HEK293 (cell line): ENCODE measurements around the gene DNAJC10.

ENCODE experiments used
- CTCF ChIA-PET: fragments of 350-600 bp; formaldehyde crosslinking; extraction: SDS; loops from one replicate; lab custom pipeline; 2021; ENCODE audit warnings: antibody characterized with exemption; lab: Yijun Ruan, JAX
- POLR2A ChIA-PET: fragments of 300-600 bp; formaldehyde crosslinking; extraction: SDS; loops from one replicate; lab custom pipeline; 2020; ENCODE audit warnings: antibody characterized with exemption, inconsistent platforms; lab: Yijun Ruan, JAX
- H3K27ac ChIP-seq: fragments of 200-500 bp; sonication (Bioruptor generic); 2 replicates; pipeline ENCODE4 v1.5.1; 2014; ENCODE audit warnings: low read depth, low read length, control low read depth, inconsistent platforms; ENCODE audit errors: extremely low read depth
- H3K36me3 ChIP-seq, 2 experiments: fragments of 200-500 bp in 1 of 2; sonication (Bioruptor generic) in 1 of 2; 1 replicate in 1 of 2; 2 replicates in 1 of 2; pipeline ENCODE4 v1.5.1; 2014 to 2017; ENCODE audit warnings: inconsistent platforms in 2 of 2, low read length in 2 of 2; ENCODE audit not compliant: control insufficient read depth in 2 of 2, insufficient read depth in 1 of 2
- H3K4me1 ChIP-seq: fragments of 200-500 bp; sonication (Bioruptor generic); 2 replicates; pipeline ENCODE4 v1.5.1; 2014; ENCODE audit warnings: mild to moderate bottlenecking, low read length, inconsistent platforms; ENCODE audit not compliant: control insufficient read depth, insufficient read depth
- H3K4me3 ChIP-seq: 2 replicates; pipeline ENCODE4 v1.5.1; 2011; ENCODE audit warnings: low read depth, mild to moderate bottlenecking, control low read depth, low read length, moderate library complexity
- H3K9me3 ChIP-seq: fragments of 200-500 bp; sonication (Bioruptor generic); 2 replicates; pipeline ENCODE4 v1.5.1; 2014; ENCODE audit warnings: low read depth, low read length, inconsistent platforms; ENCODE audit not compliant: control insufficient read depth, insufficient read depth
- PRDM6 ChIP-seq: fragments of 450-650 bp; formaldehyde crosslinking; IDR thresholded peaks from 2 replicates; pipeline ENCODE4 v1.5.1; 2017; ENCODE audit warnings: missing biosample characterization, missing genetic modification characterization
- ZBTB17 ChIP-seq: fragments of 450-650 bp; formaldehyde crosslinking; IDR thresholded peaks from 2 replicates; pipeline ENCODE4 v1.5.1; 2016; ENCODE audit warnings: missing biosample characterization, missing genetic modification characterization
- ZEB2 ChIP-seq: fragments of 450-650 bp; formaldehyde crosslinking; IDR thresholded peaks from 2 replicates; pipeline ENCODE4 v1.5.1; 2016; ENCODE audit warnings: missing biosample characterization, missing genetic modification characterization
- ZFP3 ChIP-seq: fragments of 450-650 bp; formaldehyde crosslinking; IDR thresholded peaks from 2 replicates; pipeline ENCODE4 v1.5.1; 2016; ENCODE audit warnings: low read depth, missing biosample characterization, missing genetic modification characterization
- ZNF138 ChIP-seq: fragments of 450-650 bp; formaldehyde crosslinking; IDR thresholded peaks from 2 replicates; pipeline ENCODE4 v1.5.1; 2016; ENCODE audit warnings: missing biosample characterization, missing genetic modification characterization, borderline replicate concordance
- ZNF202 ChIP-seq: fragments of 450-650 bp; formaldehyde crosslinking; IDR thresholded peaks from 2 replicates; pipeline ENCODE4 v1.5.1; 2016; ENCODE audit warnings: missing biosample characterization, missing genetic modification characterization, borderline replicate concordance
- ZNF239 ChIP-seq: fragments of 450-650 bp; formaldehyde crosslinking; IDR thresholded peaks from 2 replicates; pipeline ENCODE4 v1.5.1; 2016; ENCODE audit warnings: missing biosample characterization, missing genetic modification characterization
- ZNF292 ChIP-seq: fragments of 450-650 bp; formaldehyde crosslinking; IDR thresholded peaks from 2 replicates; pipeline ENCODE4 v1.5.1; 2016; ENCODE audit warnings: low read depth, missing biosample characterization, missing genetic modification characterization, borderline replicate concordance
- ZNF473 ChIP-seq: fragments of 450-650 bp; formaldehyde crosslinking; IDR thresholded peaks from 2 replicates; pipeline ENCODE4 v1.5.1; 2017; ENCODE audit warnings: missing biosample characterization, missing genetic modification characterization
- ZNF510 ChIP-seq: fragments of 450-650 bp; formaldehyde crosslinking; IDR thresholded peaks from 2 replicates; pipeline ENCODE4 v1.5.1; 2018; ENCODE audit warnings: mild to moderate bottlenecking, missing genetic modification characterization, missing biosample characterization; ENCODE audit not compliant: insufficient replicate concordance
- ZNF596 ChIP-seq: fragments of 450-650 bp; IDR thresholded peaks from 2 replicates; pipeline ENCODE4 v1.5.0; 2018; ENCODE audit warnings: missing biosample characterization, mild to moderate bottlenecking, missing genetic modification characterization, moderate library complexity
- ZNF600 ChIP-seq: fragments of 450-650 bp; formaldehyde crosslinking; IDR thresholded peaks from 2 replicates; pipeline ENCODE4 v1.5.1; 2016; ENCODE audit warnings: missing biosample characterization, missing genetic modification characterization
- ZNF76 ChIP-seq: fragments of 450-650 bp; formaldehyde crosslinking; IDR thresholded peaks from 2 replicates; pipeline ENCODE4; 2016; ENCODE audit warnings: low read depth, missing biosample characterization, missing genetic modification characterization, borderline replicate concordance
- ZNF791 ChIP-seq: fragments of 450-650 bp; formaldehyde crosslinking; IDR thresholded peaks from 2 replicates; pipeline ENCODE4 v1.5.1; 2016; ENCODE audit warnings: missing biosample characterization, missing genetic modification characterization
- ZSCAN23 ChIP-seq: fragments of 450-650 bp; formaldehyde crosslinking; IDR thresholded peaks from 2 replicates; pipeline ENCODE4 v1.5.1; 2016; ENCODE audit warnings: missing biosample characterization, missing genetic modification characterization
- TF ChIP-seq, protein P1 (sequence below): fragments of 450-650 bp; formaldehyde crosslinking; IDR thresholded peaks from 2 replicates; pipeline ENCODE4 v1.5.1; 2016; ENCODE audit warnings: missing biosample characterization, missing genetic modification characterization
- TF ChIP-seq, protein P2 (sequence below): fragments of 450-650 bp; formaldehyde crosslinking; conservative IDR thresholded peaks from 2 replicates; pipeline ENCODE4 v1.5.1; 2016; ENCODE audit warnings: low read depth, missing biosample characterization, missing genetic modification characterization
- TF ChIP-seq, protein P3 (sequence below): fragments of 450-650 bp; formaldehyde crosslinking; IDR thresholded peaks from 2 replicates; pipeline ENCODE4 v1.5.1; 2016; ENCODE audit warnings: missing biosample characterization, missing genetic modification characterization

DNAJC10 gene

DNA sequence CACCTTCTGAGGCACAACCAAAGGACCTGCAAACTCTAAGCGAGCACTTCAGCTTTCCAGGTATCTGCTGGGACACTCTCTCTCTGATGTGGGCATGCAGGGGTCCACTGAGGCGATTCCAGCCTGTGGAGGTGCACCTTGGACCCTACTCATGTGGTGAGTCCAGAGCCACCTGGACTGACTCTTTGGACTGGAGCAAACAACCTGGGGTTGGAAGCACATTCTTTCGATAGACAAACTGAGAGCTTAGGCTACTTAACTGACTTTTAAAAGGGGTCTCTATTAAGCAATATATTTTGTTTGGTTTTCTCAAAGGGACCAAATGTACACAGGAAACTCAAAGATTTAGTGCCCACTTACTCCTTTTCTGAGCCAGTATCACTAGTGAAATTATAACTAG, 98.7 kb downstream of the DNAJC10 start:
- no peak overlapping the region for H3K27ac ChIP-seq
- H3K4me1 ChIP-seq = peaks cover 8% of the 10 kb centered on the region; the same call in 1 of the 2 replicates
- CTCF ChIA-PET = interaction anchor here (0.6 kb wide), 1 partner anchor 108 kb away, joined by 4 read pairs; no protein-coding TSS in a partner anchor
- H3K9me3 ChIP-seq = no peaks in the 10 kb centered on the region
- TF ChIP-seq ZNF473 (tag by site-specific recombination) = no peak
- no peak for TF ChIP-seq ZNF510 (tag by site-specific recombination)
- TF ChIP-seq, protein P1, sequence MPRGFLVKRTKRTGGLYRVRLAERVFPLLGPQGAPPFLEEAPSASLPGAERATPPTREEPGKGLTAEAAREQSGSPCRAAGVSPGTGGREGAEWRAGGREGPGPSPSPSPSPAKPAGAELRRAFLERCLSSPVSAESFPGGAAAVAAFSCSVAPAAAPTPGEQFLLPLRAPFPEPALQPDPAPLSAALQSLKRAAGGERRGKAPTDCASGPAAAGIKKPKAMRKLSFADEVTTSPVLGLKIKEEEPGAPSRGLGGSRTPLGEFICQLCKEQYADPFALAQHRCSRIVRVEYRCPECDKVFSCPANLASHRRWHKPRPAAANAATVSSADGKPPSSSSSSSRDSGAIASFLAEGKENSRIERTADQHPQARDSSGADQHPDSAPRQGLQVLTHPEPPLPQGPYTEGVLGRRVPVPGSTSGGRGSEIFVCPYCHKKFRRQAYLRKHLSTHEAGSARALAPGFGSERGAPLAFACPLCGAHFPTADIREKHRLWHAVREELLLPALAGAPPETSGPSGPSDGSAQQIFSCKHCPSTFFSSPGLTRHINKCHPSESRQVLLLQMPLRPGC (tag by site-specific recombination) = no peak
- TF ChIP-seq ZNF239 = no peak
- TF ChIP-seq ZNF292 (tag by site-specific recombination) = no peak
- TF ChIP-seq ZNF600 (tag by site-specific recombination) = no peak
- TF ChIP-seq, protein P2, sequence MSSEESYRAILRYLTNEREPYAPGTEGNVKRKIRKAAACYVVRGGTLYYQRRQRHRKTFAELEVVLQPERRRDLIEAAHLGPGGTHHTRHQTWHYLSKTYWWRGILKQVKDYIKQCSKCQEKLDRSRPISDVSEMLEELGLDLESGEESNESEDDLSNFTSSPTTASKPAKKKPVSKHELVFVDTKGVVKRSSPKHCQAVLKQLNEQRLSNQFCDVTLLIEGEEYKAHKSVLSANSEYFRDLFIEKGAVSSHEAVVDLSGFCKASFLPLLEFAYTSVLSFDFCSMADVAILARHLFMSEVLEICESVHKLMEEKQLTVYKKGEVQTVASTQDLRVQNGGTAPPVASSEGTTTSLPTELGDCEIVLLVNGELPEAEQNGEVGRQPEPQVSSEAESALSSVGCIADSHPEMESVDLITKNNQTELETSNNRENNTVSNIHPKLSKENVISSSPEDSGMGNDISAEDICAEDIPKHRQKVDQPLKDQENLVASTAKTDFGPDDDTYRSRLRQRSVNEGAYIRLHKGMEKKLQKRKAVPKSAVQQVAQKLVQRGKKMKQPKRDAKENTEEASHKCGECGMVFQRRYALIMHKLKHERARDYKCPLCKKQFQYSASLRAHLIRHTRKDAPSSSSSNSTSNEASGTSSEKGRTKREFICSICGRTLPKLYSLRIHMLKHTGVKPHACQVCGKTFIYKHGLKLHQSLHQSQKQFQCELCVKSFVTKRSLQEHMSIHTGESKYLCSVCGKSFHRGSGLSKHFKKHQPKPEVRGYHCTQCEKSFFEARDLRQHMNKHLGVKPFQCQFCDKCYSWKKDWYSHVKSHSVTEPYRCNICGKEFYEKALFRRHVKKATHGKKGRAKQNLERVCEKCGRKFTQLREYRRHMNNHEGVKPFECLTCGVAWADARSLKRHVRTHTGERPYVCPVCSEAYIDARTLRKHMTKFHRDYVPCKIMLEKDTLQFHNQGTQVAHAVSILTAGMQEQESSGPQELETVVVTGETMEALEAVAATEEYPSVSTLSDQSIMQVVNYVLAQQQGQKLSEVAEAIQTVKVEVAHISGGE = no peak
- TF ChIP-seq ZSCAN23 (tag by site-specific recombination) = no peak
- no peak for TF ChIP-seq ZNF791 (tag by site-specific recombination)
- TF ChIP-seq ZNF202 (tag by site-specific recombination) = no peak
- TF ChIP-seq ZFP3 (tag by site-specific recombination) = no peak
- TF ChIP-seq ZBTB17 (tag by site-specific recombination) = no peak
- no peak for TF ChIP-seq ZNF596 (tag by site-specific recombination)
- no peak for TF ChIP-seq ZEB2
- TF ChIP-seq, protein P3, sequence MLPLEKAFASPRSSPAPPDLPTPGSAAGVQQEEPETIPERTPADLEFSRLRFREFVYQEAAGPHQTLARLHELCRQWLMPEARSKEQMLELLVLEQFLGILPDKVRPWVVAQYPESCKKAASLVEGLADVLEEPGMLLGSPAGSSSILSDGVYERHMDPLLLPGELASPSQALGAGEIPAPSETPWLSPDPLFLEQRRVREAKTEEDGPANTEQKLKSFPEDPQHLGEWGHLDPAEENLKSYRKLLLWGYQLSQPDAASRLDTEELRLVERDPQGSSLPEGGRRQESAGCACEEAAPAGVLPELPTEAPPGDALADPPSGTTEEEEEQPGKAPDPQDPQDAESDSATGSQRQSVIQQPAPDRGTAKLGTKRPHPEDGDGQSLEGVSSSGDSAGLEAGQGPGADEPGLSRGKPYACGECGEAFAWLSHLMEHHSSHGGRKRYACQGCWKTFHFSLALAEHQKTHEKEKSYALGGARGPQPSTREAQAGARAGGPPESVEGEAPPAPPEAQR (tag by site-specific recombination) = no peak
- TF ChIP-seq ZNF138 = no peak
- POLR2A ChIA-PET = no interaction called here
- H3K36me3 ChIP-seq = no peaks in the 10 kb centered on the region
- H3K4me3 ChIP-seq = no peak overlapping the region

DNA sequence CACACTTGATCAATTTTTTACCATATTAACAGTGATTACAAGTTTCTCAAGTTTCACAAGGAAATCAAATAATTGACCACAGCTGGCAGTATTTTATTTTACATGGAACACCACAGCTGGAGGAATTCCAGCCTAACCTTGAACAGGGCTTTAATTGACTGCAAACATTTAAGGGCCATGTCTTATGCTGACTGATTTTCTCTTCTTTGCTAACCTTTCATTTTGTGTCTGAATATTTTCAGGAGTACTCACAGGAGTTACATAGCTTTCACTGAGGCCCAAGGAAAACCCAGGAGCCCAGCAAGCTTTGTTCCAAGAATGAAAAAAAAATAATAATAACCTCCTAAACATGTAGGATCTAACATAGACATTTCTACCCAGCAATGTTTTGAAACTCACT, 100.8 kb downstream of the DNAJC10 start:
- Histone ChIP-seq H3K4me3 (no peak overlapping the region), H3K36me3 (no peaks in the 10 kb centered on the region), H3K27ac (no peak overlapping the region), H3K4me1 (peaks cover 8% of the 10 kb centered on the region; the same call in 1 of the 2 replicates), H3K9me3 (no peaks in the 10 kb centered on the region)
- ChIA-PET POLR2A (no interaction called here), CTCF (interaction anchor here (0.5 to 1.3 kb wide), 4 partner anchors 11 to 164 kb away, joined by 3 to 4 read pairs (median 4); no protein-coding TSS in a partner anchor)
- TF ChIP-seq ZNF76 (tag by site-specific recombination) = no peak
- TF ChIP-seq PRDM6 (tag by site-specific recombination) = peak; percentile 84
